Neural cell (in vitro differentiated cells): ENCODE measurements around the gene MAN2B2. TPM values are rescaled to one million over a fixed set of nuclear protein-coding genes. Genes with fewer than 3 reads are reported as not detected.

ENCODE experiments used
- H2AFZ ChIP-seq: fragments of 200-600, 300-800 bp; sonication (generic), shearing (Covaris generic); 2 replicates; pipeline ENCODE4 v1.6.0; 2014; ENCODE audit warnings: low read depth, mild to moderate bottlenecking, antibody characterized with exemption, low read length, moderate library complexity
- H3F3A ChIP-seq: fragments of 200-600 bp; shearing (Covaris generic); 2 replicates; pipeline ENCODE4 v1.6.1; 2016; ENCODE audit warnings: mild to moderate bottlenecking, moderate library complexity, mixed read lengths, antibody characterized with exemption, low read length; ENCODE audit not compliant: insufficient read depth, poor library complexity, severe bottlenecking
- H3K27ac ChIP-seq: fragments of 200-600, 300-800 bp; sonication (generic), shearing (Covaris generic); 2 replicates; pipeline ENCODE4 v1.5.1; 2014; ENCODE audit warnings: mild to moderate bottlenecking, low read length, moderate library complexity
- H3K27me3 ChIP-seq: fragments of 300-800, 200-600 bp; sonication (generic), shearing (Covaris generic); 2 replicates; pipeline ENCODE4 v1.6.0; 2014; ENCODE audit warnings: mild to moderate bottlenecking, low read depth, low read length, moderate library complexity; ENCODE audit not compliant: insufficient read depth
- H3K36me3 ChIP-seq: fragments of 300-800, 200-600 bp; sonication (generic), shearing (Covaris generic); 2 replicates; pipeline ENCODE4 v1.5.1; 2014; ENCODE audit warnings: mild to moderate bottlenecking, antibody characterized with exemption, low read length, moderate library complexity; ENCODE audit not compliant: insufficient read depth
- H3K4me2 ChIP-seq: fragments of 300-800, 200-600 bp; sonication (generic), shearing (Covaris generic); 2 replicates; pipeline ENCODE4 v1.6.0; 2014; ENCODE audit warnings: mild to moderate bottlenecking, low read length
- H3K4me3 ChIP-seq: fragments of 300-800, 200-600 bp; sonication (generic), shearing (Covaris generic); 2 replicates; pipeline ENCODE4 v1.5.1; 2014; ENCODE audit warnings: mild to moderate bottlenecking, low read length, moderate library complexity
- H3K79me2 ChIP-seq: fragments of 200-600 bp; shearing (Covaris generic); replicated peaks from 2 replicates; pipeline ENCODE4 v1.6.0; 2014; ENCODE audit warnings: mild to moderate bottlenecking, low read length, moderate library complexity; ENCODE audit not compliant: insufficient read depth
- H3K9ac ChIP-seq: fragments of 300-800, 200-600 bp; sonication (generic), shearing (Covaris generic); 2 replicates; pipeline ENCODE4 v1.6.1; 2016; ENCODE audit warnings: mild to moderate bottlenecking, low read length, mixed read lengths
- H3K9me2 ChIP-seq: fragments of 200-600 bp; shearing (Covaris generic); 2 replicates; pipeline ENCODE4 v1.6.1; 2016; ENCODE audit warnings: mild to moderate bottlenecking, low read length, mixed read lengths; ENCODE audit not compliant: insufficient read depth
- H3K9me3 ChIP-seq: fragments of 200-600, 300-800 bp; sonication (generic), shearing (Covaris generic); 2 replicates; pipeline ENCODE4 v1.6.1; 2016; ENCODE audit warnings: mild to moderate bottlenecking, mixed run types, low read length, moderate library complexity, mixed read lengths
- H4K20me1 ChIP-seq: fragments of 200-600 bp; shearing (Covaris generic); 2 replicates; pipeline ENCODE4 v1.6.1; 2016; ENCODE audit warnings: mild to moderate bottlenecking, mixed run types; ENCODE audit not compliant: insufficient read depth
- CTCF ChIP-seq: fragments of 450-650 bp; IDR thresholded peaks from 2 replicates; pipeline ENCODE4 v1.5.1; 2014; ENCODE audit warnings: antibody characterized with exemption, mild to moderate bottlenecking, moderate library complexity; ENCODE audit not compliant: poor library complexity, severe bottlenecking
- EP300 ChIP-seq: fragments of 450-650 bp; conservative IDR thresholded peaks from 2 replicates; pipeline ENCODE4 v1.6.1; 2014; ENCODE audit warnings: antibody characterized with exemption, mild to moderate bottlenecking, moderate library complexity; ENCODE audit not compliant: poor library complexity, severe bottlenecking
- EZH2 ChIP-seq: fragments of 200-600, 300-800 bp; shearing (Covaris generic), sonication (generic); IDR thresholded peaks from 2 replicates; pipeline ENCODE4 v1.6.1; 2014; ENCODE audit warnings: antibody characterized with exemption, low read length, borderline replicate concordance, mild to moderate bottlenecking; ENCODE audit not compliant: insufficient read depth, poor library complexity, severe bottlenecking
- MXI1 ChIP-seq: fragments of 450-650 bp; conservative IDR thresholded peaks from 2 replicates; pipeline ENCODE4 v1.6.1; 2014; ENCODE audit warnings: antibody characterized with exemption, mild to moderate bottlenecking; ENCODE audit not compliant: poor library complexity, severe bottlenecking
- POLR2AphosphoS5 ChIP-seq: IDR thresholded peaks from 2 replicates; pipeline ENCODE4 v1.6.1; 2012
- RAD21 ChIP-seq: fragments of 450-650 bp; conservative IDR thresholded peaks from 2 replicates; pipeline ENCODE4 v1.6.1; 2014; ENCODE audit warnings: antibody characterized with exemption, mild to moderate bottlenecking, moderate library complexity
- REST ChIP-seq: IDR thresholded peaks from 2 replicates; pipeline ENCODE4 v1.6.1; 2012; ENCODE audit warnings: borderline replicate concordance
- SMC3 ChIP-seq: fragments of 450-650 bp; conservative IDR thresholded peaks from 2 replicates; pipeline ENCODE4 v1.6.1; 2014; ENCODE audit warnings: antibody characterized with exemption, mild to moderate bottlenecking, moderate library complexity; ENCODE audit not compliant: poor library complexity
- TAF1 ChIP-seq: IDR thresholded peaks from 2 replicates; pipeline ENCODE4 v1.6.1; 2012; ENCODE audit warnings: low read depth
- polyA plus RNA-seq: library from polyadenylated mRNA; depleted of rRNA; stranded (reverse); fragments of >200 nt; gene quantifications from 2 replicates; pipeline ENCODE4 v1.2.3, GENCODE V29; 2014

MAN2B2 gene
- polyA plus RNA-seq, 1 donor from 2014 or later = 7.5 TPM

- H3K9me3 ChIP-seq = no peaks in the 10 kb centered on the region
- H3F3A ChIP-seq = no peaks in the 10 kb centered on the region
- no peaks in the 10 kb centered on the region for H3K79me2 ChIP-seq
- no peaks in the 10 kb centered on the region for H3K27me3 ChIP-seq
- TF ChIP-seq EP300 (no peak), EZH2 (no peak), REST (no peak), POLR2AphosphoS5 (no peak), MXI1 (no peak), CTCF (no peak), TAF1 (no peak), RAD21 (no peak), SMC3 (no peak)
- no peak overlapping the region for H3K9ac ChIP-seq
- no peaks in the 10 kb centered on the region for H3K36me3 ChIP-seq
- no peaks in the 10 kb centered on the region for H3K9me2 ChIP-seq
- no peak overlapping the region for H2AFZ ChIP-seq
- no peak overlapping the region for H3K27ac ChIP-seq
- no peak overlapping the region for H3K4me2 ChIP-seq
- H4K20me1 ChIP-seq = no peaks in the 10 kb centered on the region
- no peak overlapping the region for H3K4me3 ChIP-seq
Measured at GRCh38 chr4:6622744-6623143, 47.8 kb downstream of the MAN2B2 start.

- Histone ChIP-seq H3K9me3 (no peaks in the 10 kb centered on the region), H3F3A (no peaks in the 10 kb centered on the region), H3K9me2 (no peaks in the 10 kb centered on the region), H3K36me3 (no peaks in the 10 kb centered on the region), H4K20me1 (no peaks in the 10 kb centered on the region), H3K27me3 (no peaks in the 10 kb centered on the region), H3K9ac (no peak overlapping the region), H3K79me2 (no peaks in the 10 kb centered on the region), H3K4me2 (no peak overlapping the region), H3K27ac (no peak overlapping the region), H3K4me3 (no peak overlapping the region), H2AFZ (no peak overlapping the region)
- no peak for TF ChIP-seq CTCF
- TF ChIP-seq EP300 = no peak
- TF ChIP-seq SMC3 = no peak
- no peak for TF ChIP-seq TAF1
- no peak for TF ChIP-seq EZH2
- no peak for TF ChIP-seq MXI1
- TF ChIP-seq POLR2AphosphoS5 = no peak
- TF ChIP-seq RAD21 = no peak
- TF ChIP-seq REST = no peak
Measured at GRCh38 chr4:6625256-6625655, 50.3 kb downstream of the MAN2B2 start.
